TTC549 (cell line): ENCODE results near the gene MPZL2.

Experiments
- FAIRE-seq: peaks from 2 replicates; lab custom pipeline; 2012; peaks lifted over from hg19 to GRCh38; lab: Jason Lieb, UNC

Gene MPZL2

GRCh38 chr11:118240999-118241763, 22.9 kb downstream of the MPZL2 start:
- no peak for FAIRE-seq

- FAIRE-seq: no peak
Measured at GRCh38 chr11:118239509-118240205, 24.4 kb downstream of the MPZL2 start.

GRCh38 chr11:118238929-118239328, 25.2 kb downstream of the MPZL2 start:
- FAIRE-seq: no peak

DNA sequence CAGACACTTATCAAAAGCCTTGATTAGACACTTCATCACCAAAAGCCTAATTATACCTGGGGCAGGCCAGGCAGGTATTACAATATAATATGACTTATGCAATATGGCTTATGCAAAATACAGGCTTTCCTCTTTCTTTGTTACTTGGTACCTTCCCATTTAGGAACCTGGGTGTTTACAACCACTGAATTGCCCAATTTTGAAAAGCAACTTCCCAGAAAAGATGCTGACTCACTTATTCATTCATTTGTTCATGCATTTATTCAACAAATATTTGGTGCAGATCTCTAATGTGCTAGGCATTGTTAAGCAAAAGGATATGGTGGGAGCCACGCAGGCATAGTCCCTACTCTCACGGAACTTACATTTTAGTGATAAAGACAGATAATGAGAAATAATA, 25.7 kb downstream of the MPZL2 start:
- FAIRE-seq: no peak

DNA sequence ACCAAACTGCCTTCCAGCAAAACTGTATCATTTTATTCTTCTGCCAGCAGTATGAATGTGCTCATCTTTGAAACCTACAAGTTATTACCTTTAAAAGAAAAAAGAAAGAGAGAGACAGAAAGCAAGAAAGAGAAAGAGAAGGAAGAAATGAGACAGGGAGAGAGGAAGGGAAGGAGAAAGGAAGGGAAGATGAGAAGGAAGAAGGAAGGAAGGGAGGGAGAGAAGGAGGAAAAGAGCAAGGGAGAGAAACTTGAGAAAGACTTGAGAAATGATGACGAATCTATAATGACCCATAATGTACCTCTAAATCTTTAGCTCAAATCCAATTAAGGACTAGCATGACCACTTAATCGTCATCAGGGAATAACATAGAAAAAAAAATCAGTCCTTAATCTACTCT, 27.9 kb downstream of the MPZL2 start:
- FAIRE-seq: no peak

DNA sequence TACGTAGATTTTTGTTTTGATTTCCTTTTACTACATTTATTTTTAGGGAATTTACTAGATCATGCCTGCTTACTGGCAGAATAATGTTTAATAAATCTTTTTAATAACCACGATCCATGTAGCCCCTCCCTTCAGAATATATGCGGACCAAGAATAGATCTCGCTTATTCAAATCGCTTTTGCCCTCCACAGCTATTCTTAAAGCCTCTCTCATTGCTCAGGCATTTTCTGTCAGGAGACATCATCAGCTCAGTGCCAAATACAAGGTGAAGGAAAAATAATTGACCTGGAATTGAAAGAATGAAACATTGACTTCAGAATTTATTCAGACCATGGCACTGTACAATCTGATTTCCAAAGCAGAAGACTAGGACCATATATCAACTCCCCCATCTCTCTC, 29.3 kb downstream of the MPZL2 start:
- no peak for FAIRE-seq

- no peak for FAIRE-seq
Measured at GRCh38 chr11:118233850-118234249, 30.2 kb downstream of the MPZL2 start.

- FAIRE-seq: no peak
Measured at GRCh38 chr11:118233377-118233776, 30.7 kb downstream of the MPZL2 start.

DNA sequence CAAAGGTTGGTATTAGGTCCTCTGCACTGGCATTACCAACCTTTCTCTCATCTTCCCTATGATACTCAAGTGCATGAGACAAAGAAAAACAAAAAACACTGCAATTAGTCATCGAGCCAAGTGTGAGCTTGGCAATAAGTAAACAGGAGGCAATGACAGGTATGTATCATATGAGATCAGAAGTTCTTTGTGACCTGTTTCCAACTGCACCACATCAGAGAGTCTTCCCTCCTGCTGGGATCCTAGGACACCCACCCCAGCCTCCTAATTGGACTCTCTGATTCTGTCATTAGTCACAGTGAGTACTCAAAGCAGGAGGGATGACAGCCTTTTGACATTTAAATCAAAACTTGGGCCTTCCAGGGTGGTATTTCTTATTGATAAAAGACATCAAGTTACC, 31.4 kb downstream of the MPZL2 start:
- no peak for FAIRE-seq

DNA sequence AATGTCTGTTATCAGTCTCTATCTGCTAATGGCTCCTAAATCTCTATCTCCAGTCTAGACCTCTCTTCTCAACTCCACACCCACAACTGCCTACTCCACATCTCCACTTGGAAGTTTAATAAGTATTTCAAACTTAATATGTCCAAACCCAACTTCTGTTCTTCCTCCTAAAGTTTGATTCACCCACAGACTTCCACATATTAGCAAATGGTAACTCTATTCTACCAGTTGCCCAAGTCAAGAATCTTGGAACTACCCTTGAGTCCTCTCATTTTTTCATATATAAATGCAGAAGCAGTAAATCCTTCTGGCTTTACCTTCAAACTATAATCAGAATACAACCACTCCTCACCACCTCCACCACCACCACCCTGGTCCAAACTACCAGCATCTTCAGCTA, 32.6 kb downstream of the MPZL2 start:
- no peak for FAIRE-seq

- no peak for FAIRE-seq
Measured at GRCh38 chr11:118230088-118230487, 34.0 kb downstream of the MPZL2 start.

DNA sequence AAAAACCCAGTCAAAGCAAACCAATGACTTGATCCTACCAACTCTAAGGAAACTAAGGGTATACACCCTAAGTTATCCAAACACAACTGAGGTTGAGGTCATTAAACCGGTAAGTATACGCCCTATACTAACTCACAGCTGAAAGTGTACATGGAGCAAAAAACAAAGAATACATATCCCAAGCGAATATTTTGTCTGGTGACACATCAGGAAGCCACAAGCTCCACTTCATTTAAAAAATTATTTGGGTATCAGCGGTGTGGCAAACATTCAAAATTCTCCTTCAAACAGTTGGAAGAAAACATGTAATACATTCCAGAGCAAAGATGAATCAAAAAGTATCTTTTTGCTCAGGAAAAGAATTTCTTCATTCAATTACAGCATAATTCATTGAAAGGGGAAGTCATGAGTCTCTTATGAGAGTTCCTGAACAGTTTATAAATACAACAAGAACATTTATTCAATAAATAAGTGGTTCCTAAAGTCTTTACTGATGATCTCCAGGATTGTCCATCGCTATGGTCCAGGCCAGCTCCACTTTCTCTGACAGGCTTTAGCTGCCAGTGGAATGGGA, 34.7 kb downstream of the MPZL2 start:
- FAIRE-seq: no peak

DNA sequence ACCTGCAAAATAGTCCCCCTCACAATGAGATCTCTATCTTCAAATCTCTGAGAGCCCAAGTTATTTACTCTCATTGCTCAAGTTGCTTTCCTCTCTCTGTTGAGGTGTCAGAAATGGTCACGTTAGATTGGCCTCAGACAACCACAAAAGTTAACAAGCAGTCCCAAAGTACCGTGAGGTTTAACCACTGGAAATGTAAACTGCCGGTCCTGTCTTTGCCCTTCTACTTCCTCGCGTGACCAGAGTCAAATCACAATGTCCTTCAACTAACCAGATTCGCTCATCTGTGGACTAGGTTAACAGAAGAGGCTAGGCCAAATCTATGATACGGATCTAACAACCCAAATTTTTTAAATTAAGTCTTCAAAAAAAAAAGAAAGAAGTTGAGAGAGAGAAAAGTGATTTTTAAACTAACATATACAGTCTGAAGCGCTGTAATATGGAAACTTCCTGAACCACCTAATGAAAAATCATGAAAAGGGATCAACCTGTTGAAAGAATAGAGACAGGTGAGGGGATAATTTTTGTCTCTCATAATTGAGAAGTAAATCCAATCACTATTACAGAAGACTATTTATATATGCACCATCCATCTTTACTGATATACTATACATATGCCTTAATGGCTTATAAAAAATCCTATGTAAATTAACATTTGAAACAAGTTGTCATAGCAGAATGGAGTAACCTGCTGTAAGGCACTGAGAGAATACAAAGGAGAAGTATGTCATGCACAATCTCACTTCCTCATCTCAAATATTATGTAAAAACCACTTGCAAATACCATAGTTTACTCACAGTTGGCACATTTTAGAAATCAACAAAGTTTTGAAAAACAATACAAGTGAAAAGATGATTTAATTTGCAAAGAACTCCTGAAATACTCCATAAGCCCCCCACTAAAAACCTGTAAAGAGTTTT, 36.0 kb downstream of the MPZL2 start:
- no peak for FAIRE-seq

DNA sequence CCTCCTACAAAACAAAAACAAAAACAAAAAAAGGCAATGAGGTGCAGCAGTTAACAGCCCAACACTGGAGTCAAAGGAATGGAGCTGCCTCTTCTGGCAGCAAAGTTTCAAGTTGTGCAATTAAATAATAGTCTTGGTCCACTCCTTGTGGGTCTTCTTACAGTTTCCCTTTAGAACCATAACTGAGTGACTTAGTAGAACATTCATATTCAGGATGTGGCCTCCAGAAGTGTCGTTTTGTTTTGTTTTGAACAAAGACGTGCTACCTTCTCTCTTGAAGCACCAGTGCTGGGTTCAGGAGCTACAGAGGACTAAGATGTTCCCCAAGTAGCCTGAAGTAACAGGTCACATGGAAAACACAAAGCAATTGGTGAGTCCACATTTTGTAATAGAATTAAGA, 37.3 kb downstream of the MPZL2 start:
- FAIRE-seq: no peak

DNA sequence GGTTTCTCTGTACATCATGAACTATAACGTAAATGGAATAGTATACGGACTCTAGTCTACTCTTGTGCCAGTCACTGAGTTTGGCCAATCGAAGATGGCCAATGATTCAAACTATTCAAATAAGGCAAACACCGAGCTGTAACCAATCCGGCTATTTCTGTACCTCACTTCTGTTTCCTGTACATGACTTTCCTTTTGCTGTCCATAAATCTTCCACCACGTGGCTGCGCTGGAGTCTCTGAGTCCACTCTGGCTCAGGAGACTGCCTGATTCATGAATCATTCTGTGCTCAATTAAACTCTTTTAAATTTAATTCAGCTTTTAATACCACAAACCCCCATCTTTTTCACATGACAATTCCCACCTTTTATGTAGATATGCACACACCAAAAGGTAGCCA, 37.8 kb downstream of the MPZL2 start:
- no peak for FAIRE-seq

DNA sequence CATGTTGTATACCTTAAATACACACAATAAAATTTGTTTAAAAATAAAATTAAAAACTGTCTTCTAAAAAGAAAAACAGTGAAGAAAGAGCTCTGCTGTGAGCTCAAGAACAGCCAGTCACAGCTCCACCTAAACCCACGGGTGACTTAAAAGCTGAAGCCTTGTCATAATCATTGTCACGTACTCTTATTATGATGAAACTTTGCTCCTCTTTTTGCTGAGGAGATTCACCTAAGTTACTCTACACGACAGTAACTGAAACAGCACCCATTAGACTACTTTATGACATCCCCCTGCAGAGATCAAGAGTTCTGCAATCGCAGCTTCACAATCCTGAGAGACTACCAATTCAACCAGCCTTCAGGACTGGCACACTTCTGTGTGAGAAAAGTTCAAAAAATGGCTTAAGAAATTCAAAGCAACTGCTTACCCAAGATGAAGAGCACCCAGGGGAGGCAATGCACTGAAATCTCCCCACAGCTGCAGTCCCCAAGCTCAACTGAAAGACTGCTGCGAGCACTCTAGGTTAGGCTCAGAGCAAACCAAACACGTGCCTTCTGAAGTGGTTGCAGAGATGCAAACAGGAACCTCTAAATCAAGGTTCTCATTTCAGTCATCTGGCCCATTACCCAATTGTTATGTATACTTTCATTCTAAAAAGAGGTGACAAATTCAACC, 39.4 kb downstream of the MPZL2 start, which contains the start of gene JAML:
Gene JAML (minus strand): TSS at position 501 of the 678 bp plus-strand sequence. CDS start 10,145 bp downstream, outside the sequence.
- FAIRE-seq: no peak

GRCh38 chr11:118223992-118224391, 40.1 kb downstream of the MPZL2 start:
- no peak for FAIRE-seq

- FAIRE-seq: no peak
Measured at GRCh38 chr11:118223570-118223969, 40.5 kb downstream of the MPZL2 start.

- FAIRE-seq: no peak
Measured at GRCh38 chr11:118222437-118222836, 41.7 kb downstream of the MPZL2 start.

DNA sequence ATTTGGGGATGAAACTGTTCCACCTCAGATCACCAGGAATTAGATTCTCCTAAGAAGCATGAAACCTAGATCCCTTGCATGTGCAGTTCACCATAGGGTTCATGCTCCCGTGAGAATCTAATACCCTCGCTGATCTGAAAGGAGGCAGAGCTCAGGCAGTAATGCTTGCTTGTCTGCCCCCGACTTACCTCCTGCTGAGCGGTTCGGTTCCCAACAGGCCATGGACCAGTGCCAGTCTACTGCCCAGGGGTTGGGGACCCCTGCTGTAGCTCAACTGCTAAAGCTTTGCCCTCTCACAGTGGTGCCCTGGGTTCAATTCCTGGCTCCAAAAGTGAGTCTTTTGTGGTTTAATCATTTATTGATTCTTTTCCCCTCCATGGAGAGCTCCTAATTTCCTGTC, 42.7 kb downstream of the MPZL2 start:
- no peak for FAIRE-seq

DNA sequence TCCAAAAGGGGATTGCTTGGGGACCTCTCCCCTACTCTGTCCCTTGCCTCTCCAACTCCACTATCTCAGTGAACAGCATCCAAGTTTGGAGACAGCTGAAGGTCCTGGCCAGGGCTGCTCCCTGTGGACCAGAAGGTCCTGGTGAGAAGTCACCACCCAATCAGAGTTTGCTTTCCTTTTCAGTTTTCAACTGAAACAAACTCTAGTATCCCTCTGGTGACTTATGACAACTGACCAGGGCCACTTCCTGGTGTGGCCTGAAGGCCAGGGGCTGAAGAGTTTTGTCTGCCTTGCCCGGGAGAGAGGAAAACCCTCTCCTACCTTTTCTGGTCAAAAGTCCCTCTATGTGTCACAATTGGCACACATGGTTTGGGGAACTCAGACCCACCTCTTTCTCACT, 44.4 kb downstream of the MPZL2 start:
- FAIRE-seq: no peak

GRCh38 chr11:118219244-118219643, 44.9 kb downstream of the MPZL2 start:
- no peak for FAIRE-seq
